ENCODE results near the gene ARHGAP22. TPM values are rescaled to one million over a fixed set of nuclear protein-coding genes. Genes with fewer than 3 reads are reported as not detected.
"Not testable (repeated sequence)": the region's sequence is repeated elsewhere in the genome, so short reads cannot be mapped to it uniquely, and the experiment has no call there.

ARHGAP22 gene
- total RNA-seq, 1 donor from 2014 or later: 3.2 TPM

DNA sequence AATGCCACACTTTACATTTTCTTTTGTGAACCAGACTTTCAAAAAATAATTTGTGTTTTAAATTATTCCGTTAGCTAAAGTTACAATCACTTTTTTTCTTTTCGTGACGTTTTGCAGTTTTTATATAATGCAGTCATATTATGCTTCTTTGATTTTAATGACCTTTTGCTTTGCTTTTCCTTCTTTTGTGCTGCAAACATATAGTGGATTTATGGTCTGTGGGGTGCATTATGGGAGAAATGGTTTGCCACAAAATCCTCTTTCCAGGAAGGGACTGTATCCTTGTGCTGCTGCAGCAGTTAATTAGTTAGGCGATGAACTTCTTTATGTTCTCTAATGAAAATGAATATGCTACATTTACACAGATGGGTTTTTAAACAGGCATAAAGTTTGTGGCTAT, 181.0 kb downstream of the ARHGAP22 start:
- intact Hi-C loops (cut with DNase I): no loop called here

GRCh38 chr10:48421862-48422261, 183.0 kb downstream of the ARHGAP22 start:
- intact Hi-C loops (cut with DNase I); H3K4me1 ChIP-seq; H3K9me3 ChIP-seq; H3K4me3 ChIP-seq; H3K36me3 ChIP-seq; DNase-seq (ENCODE audit: extremely low spot score in 2 of 2); H3K27me3 ChIP-seq; H3K27ac ChIP-seq: not testable (repeated sequence)

More for the DNA sequence above, 181.0 kb downstream of the ARHGAP22 start:
- Histone ChIP-seq H3K9me3 (no peaks in the 10 kb centered on the region), H3K27me3 (no peaks in the 10 kb centered on the region), H3K4me3 (no peak overlapping the region), H3K4me1 (no peaks in the 10 kb centered on the region), H3K36me3 (peaks cover 0 to 17% of the 10 kb centered on the region in 2 donors), H3K27ac (no peak overlapping the region)
- no peak for DNase-seq (ENCODE audit: extremely low spot score in 2 of 2)
- TF ChIP-seq POLR2AphosphoS5 (IDR thresholded peaks at IDR 0.05; ENCODE audit: insufficient read depth in 1 of 2, low read depth in 1 of 2) (no peak), POLR2A (IDR thresholded peaks at IDR 0.05) (no peak)
- TF ChIP-seq, protein P1, sequence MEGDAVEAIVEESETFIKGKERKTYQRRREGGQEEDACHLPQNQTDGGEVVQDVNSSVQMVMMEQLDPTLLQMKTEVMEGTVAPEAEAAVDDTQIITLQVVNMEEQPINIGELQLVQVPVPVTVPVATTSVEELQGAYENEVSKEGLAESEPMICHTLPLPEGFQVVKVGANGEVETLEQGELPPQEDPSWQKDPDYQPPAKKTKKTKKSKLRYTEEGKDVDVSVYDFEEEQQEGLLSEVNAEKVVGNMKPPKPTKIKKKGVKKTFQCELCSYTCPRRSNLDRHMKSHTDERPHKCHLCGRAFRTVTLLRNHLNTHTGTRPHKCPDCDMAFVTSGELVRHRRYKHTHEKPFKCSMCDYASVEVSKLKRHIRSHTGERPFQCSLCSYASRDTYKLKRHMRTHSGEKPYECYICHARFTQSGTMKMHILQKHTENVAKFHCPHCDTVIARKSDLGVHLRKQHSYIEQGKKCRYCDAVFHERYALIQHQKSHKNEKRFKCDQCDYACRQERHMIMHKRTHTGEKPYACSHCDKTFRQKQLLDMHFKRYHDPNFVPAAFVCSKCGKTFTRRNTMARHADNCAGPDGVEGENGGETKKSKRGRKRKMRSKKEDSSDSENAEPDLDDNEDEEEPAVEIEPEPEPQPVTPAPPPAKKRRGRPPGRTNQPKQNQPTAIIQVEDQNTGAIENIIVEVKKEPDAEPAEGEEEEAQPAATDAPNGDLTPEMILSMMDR (IDR thresholded peaks at IDR 0.05): no peak

- Histone ChIP-seq H3K27ac (no peak overlapping the region), H3K9me3 (no peaks in the 10 kb centered on the region), H3K4me3 (no peak overlapping the region), H3K36me3 (no peaks in the 10 kb centered on the region), H3K27me3 (no peaks in the 10 kb centered on the region), H3K4me1 (no peaks in the 10 kb centered on the region)
- intact Hi-C loops (cut with DNase I): no loop called here
- no peak for DNase-seq (ENCODE audit: extremely low spot score in 2 of 2)
- TF ChIP-seq POLR2A (IDR thresholded peaks at IDR 0.05) (no peak), POLR2AphosphoS5 (IDR thresholded peaks at IDR 0.05; ENCODE audit: insufficient read depth in 1 of 2, low read depth in 1 of 2) (no peak)
- TF ChIP-seq, protein P1 (IDR thresholded peaks at IDR 0.05): no peak
These were observed 185.2 kb downstream of the ARHGAP22 start for GRCh38 chr10:48419714-48420113.

- no peaks in the 10 kb centered on the region for H3K27me3 ChIP-seq
- peaks cover 0 to 2% of the 10 kb centered on the region in 2 donors for H3K36me3 ChIP-seq
- H3K27ac ChIP-seq: no peak overlapping the region
- no peaks in the 10 kb centered on the region for H3K9me3 ChIP-seq
- no peak overlapping the region for H3K4me3 ChIP-seq
- TF ChIP-seq POLR2AphosphoS5 (IDR thresholded peaks at IDR 0.05; ENCODE audit: insufficient read depth in 1 of 2, low read depth in 1 of 2): no peak
- no peak for DNase-seq (ENCODE audit: extremely low spot score in 2 of 2)
- intact Hi-C loops (cut with DNase I): no loop called here
- H3K4me1 ChIP-seq: no peaks in the 10 kb centered on the region
These were observed 186.6 kb downstream of the ARHGAP22 start for GRCh38 chr10:48418189-48418788.

GRCh38 chr10:48417374-48417773, 187.5 kb downstream of the ARHGAP22 start:
- TF ChIP-seq POLR2AphosphoS5 (IDR thresholded peaks at IDR 0.05; ENCODE audit: insufficient read depth in 1 of 2, low read depth in 1 of 2) (no peak), POLR2A (IDR thresholded peaks at IDR 0.05) (no peak)
- TF ChIP-seq, protein P1 (IDR thresholded peaks at IDR 0.05): no peak
- Histone ChIP-seq H3K27me3 (no peaks in the 10 kb centered on the region), H3K36me3 (peaks cover 0 to 11% of the 10 kb centered on the region in 2 donors), H3K4me1 (no peaks in the 10 kb centered on the region), H3K4me3 (no peak overlapping the region), H3K27ac (no peak overlapping the region), H3K9me3 (peaks cover 6% of the 10 kb centered on the region)
- intact Hi-C loops (cut with DNase I): no loop called here
- no peak for DNase-seq (ENCODE audit: extremely low spot score in 2 of 2)

GRCh38 chr10:48416584-48417232, 188.2 kb downstream of the ARHGAP22 start:
- no peak for DNase-seq (ENCODE audit: extremely low spot score in 2 of 2)
- no peak overlapping the region for H3K27ac ChIP-seq
- TF ChIP-seq POLR2A (IDR thresholded peaks at IDR 0.05) (no peak), POLR2AphosphoS5 (IDR thresholded peaks at IDR 0.05; ENCODE audit: insufficient read depth in 1 of 2, low read depth in 1 of 2) (no peak)
- TF ChIP-seq, protein P1 (IDR thresholded peaks at IDR 0.05): no peak
- no peak overlapping the region for H3K4me3 ChIP-seq
- intact Hi-C loops (cut with DNase I): no loop called here
- peaks cover 0 to 17% of the 10 kb centered on the region in 2 donors for H3K36me3 ChIP-seq
- H3K27me3 ChIP-seq: no peaks in the 10 kb centered on the region
- no peaks in the 10 kb centered on the region for H3K4me1 ChIP-seq
- H3K9me3 ChIP-seq: peaks cover 7% of the 10 kb centered on the region

All from vagina (tissue), 2 donors.